ENCODE measurements around the gene SERF2. TPM values are rescaled to one million over a fixed set of nuclear protein-coding genes. Genes with fewer than 3 reads are reported as not detected.

The SERF2 gene
- total RNA-seq, 1 donor from 2014 or later = 539 TPM

DNA sequence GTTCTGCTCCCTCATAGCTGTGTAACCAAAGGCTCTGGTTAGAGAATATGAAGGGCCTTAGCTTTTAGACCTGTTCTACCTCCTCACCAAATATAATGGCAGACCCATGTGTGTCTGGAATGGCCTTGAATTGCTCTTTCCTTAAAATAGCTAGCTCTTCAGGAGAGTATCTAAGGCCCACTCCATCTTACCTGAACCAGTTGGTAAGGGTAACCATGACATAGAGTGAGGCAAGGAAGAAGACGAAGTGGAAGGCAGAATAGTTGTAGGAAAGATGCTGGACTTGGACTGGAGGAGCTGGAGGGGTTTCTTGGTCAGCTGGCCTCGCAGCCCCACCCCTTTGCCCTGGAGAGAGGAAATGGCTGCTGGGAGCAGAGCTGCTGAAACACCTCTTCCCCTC lies 3.1 kb downstream of the SERF2 start:
- no peak for DNase-seq (ENCODE audit: low spot score in 2 of 2, unreplicated experiment in 2 of 2)
- no peaks in the 10 kb centered on the region for H3K9me3 Mint-ChIP-seq
- no peak overlapping the region for H3K27ac Mint-ChIP-seq
- H3K27me3 Mint-ChIP-seq (ENCODE audit: low read depth) = no peaks in the 10 kb centered on the region
- TF ChIP-seq, protein P1, sequence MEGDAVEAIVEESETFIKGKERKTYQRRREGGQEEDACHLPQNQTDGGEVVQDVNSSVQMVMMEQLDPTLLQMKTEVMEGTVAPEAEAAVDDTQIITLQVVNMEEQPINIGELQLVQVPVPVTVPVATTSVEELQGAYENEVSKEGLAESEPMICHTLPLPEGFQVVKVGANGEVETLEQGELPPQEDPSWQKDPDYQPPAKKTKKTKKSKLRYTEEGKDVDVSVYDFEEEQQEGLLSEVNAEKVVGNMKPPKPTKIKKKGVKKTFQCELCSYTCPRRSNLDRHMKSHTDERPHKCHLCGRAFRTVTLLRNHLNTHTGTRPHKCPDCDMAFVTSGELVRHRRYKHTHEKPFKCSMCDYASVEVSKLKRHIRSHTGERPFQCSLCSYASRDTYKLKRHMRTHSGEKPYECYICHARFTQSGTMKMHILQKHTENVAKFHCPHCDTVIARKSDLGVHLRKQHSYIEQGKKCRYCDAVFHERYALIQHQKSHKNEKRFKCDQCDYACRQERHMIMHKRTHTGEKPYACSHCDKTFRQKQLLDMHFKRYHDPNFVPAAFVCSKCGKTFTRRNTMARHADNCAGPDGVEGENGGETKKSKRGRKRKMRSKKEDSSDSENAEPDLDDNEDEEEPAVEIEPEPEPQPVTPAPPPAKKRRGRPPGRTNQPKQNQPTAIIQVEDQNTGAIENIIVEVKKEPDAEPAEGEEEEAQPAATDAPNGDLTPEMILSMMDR (IDR thresholded peaks at IDR 0.05; ENCODE audit: unreplicated experiment) = no peak
- peaks cover 28% of the 10 kb centered on the region for H3K36me3 Mint-ChIP-seq
- H3K4me3 Mint-ChIP-seq = no peak overlapping the region
- H3K4me1 Mint-ChIP-seq = peaks cover 33% of the 10 kb centered on the region

DNA sequence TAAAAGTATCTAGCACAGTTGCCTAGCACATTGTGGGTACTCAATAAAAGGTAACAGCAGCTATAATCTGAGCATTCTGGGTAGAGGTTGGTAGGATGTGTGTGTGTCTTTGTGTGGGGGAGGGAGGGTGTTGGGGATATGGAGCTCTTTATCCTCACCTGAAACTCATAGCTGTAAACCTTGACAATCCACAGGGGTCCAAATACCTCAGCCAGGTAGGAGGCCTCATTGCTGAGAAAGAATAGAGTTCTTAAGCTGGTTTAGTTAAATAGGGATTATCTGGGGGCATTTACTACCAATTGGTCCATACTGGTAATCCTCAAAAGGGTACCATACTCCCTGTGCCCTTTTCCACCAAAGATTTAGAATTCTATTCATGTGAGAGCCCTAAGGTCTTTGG lies 3.9 kb downstream of the SERF2 start:
- no peak overlapping the region for H3K27ac Mint-ChIP-seq
- DNase-seq (ENCODE audit: low spot score in 2 of 2, unreplicated experiment in 2 of 2) = no peak
- no peak overlapping the region for H3K4me3 Mint-ChIP-seq
- H3K4me1 Mint-ChIP-seq = peaks cover 38% of the 10 kb centered on the region
- H3K9me3 Mint-ChIP-seq = no peaks in the 10 kb centered on the region
- TF ChIP-seq, protein P1 (IDR thresholded peaks at IDR 0.05; ENCODE audit: unreplicated experiment) = no peak
- no peaks in the 10 kb centered on the region for H3K27me3 Mint-ChIP-seq (ENCODE audit: low read depth)
- peaks cover 30% of the 10 kb centered on the region for H3K36me3 Mint-ChIP-seq

DNA sequence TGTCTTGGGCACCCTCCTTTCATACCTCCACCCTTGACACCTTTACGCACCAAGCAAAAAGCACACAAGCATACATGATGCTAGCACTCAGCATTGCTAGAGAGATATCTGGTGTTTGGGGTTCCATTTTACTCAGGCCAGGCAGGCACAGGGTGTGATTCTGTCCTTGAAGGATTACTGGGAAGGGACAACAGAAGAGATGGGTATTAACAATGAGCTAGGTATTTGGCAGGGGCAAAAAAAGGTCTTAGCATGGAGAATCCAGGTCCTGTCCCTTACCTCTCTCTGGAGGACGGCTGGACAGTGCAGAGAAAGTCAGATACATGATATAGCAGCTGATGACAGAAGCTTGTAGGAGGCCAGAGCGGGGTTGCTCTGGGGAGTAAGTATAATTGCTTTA lies 4.4 kb downstream of the SERF2 start:
- TF ChIP-seq, protein P1 (IDR thresholded peaks at IDR 0.05; ENCODE audit: unreplicated experiment) = no peak
- peak overlapping the region; percentile 32 for H3K27ac Mint-ChIP-seq
- no peaks in the 10 kb centered on the region for H3K9me3 Mint-ChIP-seq
- H3K4me3 Mint-ChIP-seq = no peak overlapping the region
- H3K27me3 Mint-ChIP-seq (ENCODE audit: low read depth) = no peaks in the 10 kb centered on the region
- no peak for DNase-seq (ENCODE audit: low spot score in 2 of 2, unreplicated experiment in 2 of 2)
- peaks cover 30% of the 10 kb centered on the region for H3K36me3 Mint-ChIP-seq
- peaks cover 42% of the 10 kb centered on the region for H3K4me1 Mint-ChIP-seq

DNA sequence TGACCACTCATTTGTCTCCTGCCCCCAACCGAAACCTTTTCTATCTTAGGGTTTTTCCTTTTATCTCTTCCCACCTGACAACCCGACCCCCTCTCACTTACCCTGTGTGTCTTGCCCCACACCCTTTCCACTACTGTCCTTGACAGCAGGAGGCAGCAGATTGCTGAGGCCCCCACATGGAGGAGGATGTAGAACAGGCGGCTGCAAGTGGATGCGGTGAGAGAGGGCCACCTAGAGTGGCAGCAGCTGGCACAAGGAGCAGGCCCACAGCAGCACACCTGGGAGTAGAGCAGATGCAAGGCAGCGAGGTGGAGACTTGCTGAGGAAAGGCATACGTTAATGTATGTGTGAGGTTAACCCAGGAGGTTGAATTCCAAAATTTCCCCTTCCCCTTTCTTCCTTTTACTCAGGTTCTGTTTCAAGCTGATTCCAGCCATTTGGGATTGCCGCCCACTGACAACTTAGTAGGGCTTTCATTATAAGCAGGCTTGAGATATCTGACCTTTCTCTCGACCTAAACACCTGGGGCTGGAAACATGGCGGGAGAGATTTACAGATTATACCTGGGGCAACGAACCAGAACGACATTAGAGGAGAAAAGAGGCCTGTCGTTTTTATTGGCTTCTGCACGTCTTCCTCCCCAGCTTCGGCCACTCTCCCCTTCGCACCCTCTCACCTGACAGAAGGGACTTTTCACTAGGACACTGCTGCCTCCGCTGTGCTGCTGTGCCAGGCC lies 7.3 kb downstream of the SERF2 start:
- TF ChIP-seq, protein P1 (IDR thresholded peaks at IDR 0.05; ENCODE audit: unreplicated experiment) = no peak
- peaks cover 29% of the 10 kb centered on the region for H3K36me3 Mint-ChIP-seq
- H3K27ac Mint-ChIP-seq = peak overlapping the region; percentile 99
- no peaks in the 10 kb centered on the region for H3K9me3 Mint-ChIP-seq
- peaks cover 29% of the 10 kb centered on the region for H3K4me1 Mint-ChIP-seq
- no peaks in the 10 kb centered on the region for H3K27me3 Mint-ChIP-seq (ENCODE audit: low read depth)
- H3K4me3 Mint-ChIP-seq = peak overlapping the region; percentile 30
- no peak for DNase-seq (ENCODE audit: low spot score in 2 of 2, unreplicated experiment in 2 of 2)

DNA sequence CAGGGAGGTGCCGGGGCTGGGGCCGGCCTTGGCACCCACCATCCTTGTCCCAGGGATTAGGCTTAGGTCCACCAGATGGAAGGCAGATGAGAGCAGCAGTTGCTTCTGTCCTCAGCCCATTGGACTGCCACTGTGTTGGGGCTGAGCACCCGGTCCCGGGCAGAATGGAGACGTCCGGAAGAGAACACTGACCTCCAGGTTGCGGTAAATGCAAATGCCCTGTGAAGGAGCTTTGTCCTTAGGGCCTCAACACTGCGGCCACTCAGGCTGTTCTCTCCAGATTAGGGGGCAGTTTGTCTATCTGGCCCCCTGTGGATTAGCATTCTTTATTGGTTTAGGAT lies 7.8 kb downstream of the SERF2 start, which contains the start of gene SERINC4:
SERINC4 (minus strand) TSS at position 276 of the 341 bp plus-strand sequence; CDS start at position 42, 234 bp downstream.
- Mint-ChIP-seq H3K4me3 (peak within 1 kb of the TSS; percentile 99), H3K27ac (peak within 1 kb of the TSS; percentile 99), H3K27me3 (ENCODE audit: low read depth) (no peaks in the 10 kb centered on the region), H3K4me1 (peaks cover 24% of the 10 kb centered on the region), H3K9me3 (no peaks in the 10 kb centered on the region), H3K36me3 (peaks cover 27% of the 10 kb centered on the region)
- TF ChIP-seq, protein P1 (IDR thresholded peaks at IDR 0.05; ENCODE audit: unreplicated experiment) = no peak
- DNase-seq (ENCODE audit: low spot score in 2 of 2, unreplicated experiment in 2 of 2) = no peak

Data from mesothelial cell of epicardium (in vitro differentiated cells).